HG03520 (cell line): ENCODE measurements around the gene EIF5.
"Not testable (repeated sequence)": the region's sequence is repeated elsewhere in the genome, so short reads cannot be mapped to it uniquely, and the experiment has no call there.

Source experiments
- ATAC-seq: cut with Tn5 transposase; IDR thresholded peaks from one replicate; pipeline ENCODE4 v1.9.1; 2021; ENCODE audit warnings: mild to moderate bottlenecking, moderate library complexity; ENCODE audit not compliant: unreplicated experiment

Gene EIF5

GRCh38 chr14:103332143-103332919 lies 1.7 kb upstream of the EIF5 start:
- no peak for ATAC-seq

- ATAC-seq: peak; percentile 19
Observed at GRCh38 chr14:103334644-103335622, 896 bp downstream of the EIF5 start.

DNA sequence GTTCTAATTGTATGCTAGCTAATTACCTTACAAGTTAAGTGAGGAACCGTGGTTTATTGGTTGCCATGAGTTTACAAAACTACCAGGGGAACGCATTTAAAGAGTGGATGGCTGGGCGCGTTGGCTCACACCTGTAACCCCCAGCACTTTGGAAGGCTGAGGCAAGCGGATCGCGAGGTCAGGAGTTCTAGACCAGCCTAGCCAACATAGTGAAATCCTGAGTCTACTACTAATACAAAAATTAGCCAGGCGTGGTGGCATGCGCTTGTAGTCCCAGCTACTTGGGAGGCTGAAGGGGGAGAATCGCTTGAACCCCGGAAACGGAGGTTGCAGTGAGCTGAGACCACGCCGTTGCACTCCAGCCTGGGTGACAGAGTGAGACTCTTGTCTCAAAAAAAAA lies 2.2 kb downstream of the EIF5 start:
- ATAC-seq: no peak

GRCh38 chr14:103337794-103338193 lies 3.8 kb downstream of the EIF5 start:
- ATAC-seq: no peak

GRCh38 chr14:103339561-103339960 lies 5.5 kb downstream of the EIF5 start:
- no peak for ATAC-seq

- no peak for ATAC-seq
Observed at GRCh38 chr14:103340480-103341212, 6.6 kb downstream of the EIF5 start.

- no peak for ATAC-seq
Observed at GRCh38 chr14:103341250-103342129, 7.5 kb downstream of the EIF5 start.

DNA sequence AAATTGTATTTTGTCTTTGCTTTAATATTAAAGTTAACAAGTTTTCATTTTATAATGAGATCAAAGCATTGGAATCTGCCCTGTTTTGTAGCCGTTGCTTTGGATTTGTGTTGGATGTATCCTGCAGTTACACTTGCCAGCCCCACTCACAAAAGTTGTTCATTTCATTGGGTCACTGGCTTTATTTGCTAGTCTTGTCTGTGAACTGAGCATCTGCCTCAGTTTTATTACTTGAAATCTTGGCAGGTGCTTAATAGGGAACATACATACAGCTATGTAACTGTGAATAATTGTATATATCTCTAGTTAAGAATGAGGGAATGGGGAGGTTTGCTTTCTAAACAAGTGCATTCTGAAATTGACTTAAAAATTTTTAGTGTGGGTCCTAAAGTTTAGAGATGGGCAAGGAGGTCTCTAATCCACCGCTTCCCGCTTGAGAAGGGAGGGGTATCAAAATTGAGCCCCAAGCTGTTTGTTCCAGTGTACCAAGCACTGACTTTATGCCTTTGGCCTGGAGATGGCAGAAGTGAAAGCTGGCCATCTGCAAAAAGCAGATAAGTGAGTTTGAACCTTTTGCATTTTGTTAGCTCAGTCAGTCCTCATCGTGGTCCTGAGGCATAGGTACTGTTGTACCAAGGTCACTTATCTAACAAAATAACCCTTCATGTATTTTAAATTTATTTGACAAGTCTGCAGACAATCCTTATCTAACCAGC lies 9.3 kb downstream of the EIF5 start:
- no peak for ATAC-seq

DNA sequence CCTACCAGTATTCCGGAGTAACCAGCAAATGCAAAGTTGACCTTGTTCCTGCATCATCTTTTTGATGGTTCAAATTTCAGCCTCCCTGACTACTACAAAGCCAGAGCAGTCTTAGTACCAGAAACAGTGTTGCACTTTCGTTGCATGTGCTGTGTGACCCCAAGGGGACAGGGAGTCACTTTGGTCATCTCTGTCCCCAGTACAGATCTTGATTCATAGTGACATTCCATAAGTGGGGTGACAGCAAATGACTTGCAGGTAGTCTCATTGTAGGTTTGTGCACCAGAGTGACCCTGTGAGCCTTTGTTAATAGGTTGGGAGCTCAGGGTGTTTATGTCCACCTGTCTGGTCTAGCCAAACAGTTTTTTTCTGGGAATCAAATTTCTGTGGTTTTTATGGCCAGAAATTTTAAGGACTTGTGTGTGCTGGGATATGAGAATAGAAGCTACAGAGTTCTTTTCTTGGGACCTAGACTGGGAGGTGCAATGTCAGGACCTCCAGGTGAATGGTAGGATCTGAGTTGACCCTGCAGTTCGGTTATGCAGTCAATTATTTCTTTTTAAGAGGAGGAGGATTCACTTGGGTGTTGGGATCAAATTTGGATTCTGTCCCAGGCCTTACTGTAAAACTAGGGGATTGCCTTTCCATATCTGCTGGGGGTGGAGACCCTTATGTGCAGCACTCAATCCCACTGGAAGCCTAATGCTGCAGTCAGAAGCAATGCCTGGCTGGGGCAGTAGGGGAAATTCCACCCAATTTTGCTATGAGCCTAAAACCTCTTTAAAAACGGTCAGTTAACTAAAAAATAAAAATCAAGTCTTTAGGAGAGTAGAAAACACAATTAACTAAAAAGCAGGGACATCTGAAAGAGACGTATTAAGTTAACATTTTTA lies 10.1 kb downstream of the EIF5 start:
- ATAC-seq: no peak

DNA sequence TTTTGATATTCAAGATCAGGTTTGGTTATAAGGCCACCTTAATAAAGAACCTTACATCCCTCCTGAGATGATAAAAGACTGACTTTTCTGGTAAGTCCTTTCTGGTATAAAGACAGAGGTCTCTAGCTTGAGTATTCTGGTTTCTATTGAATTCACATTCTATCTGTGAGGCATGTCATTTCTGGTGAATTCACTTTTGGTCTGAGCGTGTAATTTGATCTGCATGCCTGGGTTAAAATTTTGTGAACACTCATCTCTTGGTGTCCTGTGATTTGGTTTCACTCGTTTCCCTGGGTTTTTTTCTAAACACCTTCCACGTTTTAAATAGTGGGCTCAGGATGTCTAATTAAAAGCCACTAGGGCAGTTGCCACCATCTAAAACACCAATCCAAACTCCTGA lies 12.2 kb downstream of the EIF5 start:
- ATAC-seq: no peak

- no peak for ATAC-seq
Observed at GRCh38 chr14:103347091-103347815, 13.2 kb downstream of the EIF5 start.

- ATAC-seq: no peak
Observed at GRCh38 chr14:103348154-103348553, 14.1 kb downstream of the EIF5 start.

DNA sequence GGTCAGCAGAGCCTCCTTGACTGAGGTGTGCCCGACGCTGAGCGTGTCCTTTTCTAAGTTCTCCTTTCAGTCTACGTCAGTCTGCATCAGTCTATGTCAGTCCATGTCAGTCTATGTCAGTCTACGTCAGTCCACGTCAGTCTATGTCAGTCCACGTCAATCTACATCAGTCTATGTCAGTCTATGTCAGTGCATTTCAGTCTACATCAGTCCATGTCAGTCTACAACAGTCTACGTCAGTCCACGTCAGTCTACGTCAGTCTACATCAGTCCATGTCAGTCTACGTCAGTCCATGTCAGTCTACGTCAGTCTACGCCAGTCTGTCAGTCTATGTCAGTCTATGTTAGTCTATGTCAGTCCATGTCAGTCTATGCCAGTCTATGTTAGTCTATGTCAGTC lies 15.9 kb downstream of the EIF5 start:
- ATAC-seq: no peak

- ATAC-seq: no peak
Observed at GRCh38 chr14:103353362-103353761, 19.3 kb downstream of the EIF5 start.

DNA sequence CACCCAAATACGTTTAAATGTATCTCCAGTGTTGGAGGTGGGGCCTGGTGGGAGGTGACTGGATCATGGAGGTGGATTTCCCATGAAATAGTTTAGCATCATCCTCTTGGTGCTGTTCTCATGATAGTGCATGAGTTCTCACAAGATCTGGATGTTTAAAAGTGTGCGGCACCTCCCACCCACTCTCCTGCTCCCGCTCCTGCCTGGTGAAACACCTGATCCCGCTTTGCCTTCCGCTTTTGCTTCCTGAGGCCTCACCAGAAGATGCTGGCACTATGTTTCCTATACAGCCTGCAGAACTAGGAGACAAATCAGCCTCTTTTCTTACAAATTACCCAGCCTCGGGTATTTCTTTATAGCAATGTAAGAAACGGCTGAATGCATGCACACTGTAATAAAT lies 20.1 kb downstream of the EIF5 start:
- no peak for ATAC-seq

DNA sequence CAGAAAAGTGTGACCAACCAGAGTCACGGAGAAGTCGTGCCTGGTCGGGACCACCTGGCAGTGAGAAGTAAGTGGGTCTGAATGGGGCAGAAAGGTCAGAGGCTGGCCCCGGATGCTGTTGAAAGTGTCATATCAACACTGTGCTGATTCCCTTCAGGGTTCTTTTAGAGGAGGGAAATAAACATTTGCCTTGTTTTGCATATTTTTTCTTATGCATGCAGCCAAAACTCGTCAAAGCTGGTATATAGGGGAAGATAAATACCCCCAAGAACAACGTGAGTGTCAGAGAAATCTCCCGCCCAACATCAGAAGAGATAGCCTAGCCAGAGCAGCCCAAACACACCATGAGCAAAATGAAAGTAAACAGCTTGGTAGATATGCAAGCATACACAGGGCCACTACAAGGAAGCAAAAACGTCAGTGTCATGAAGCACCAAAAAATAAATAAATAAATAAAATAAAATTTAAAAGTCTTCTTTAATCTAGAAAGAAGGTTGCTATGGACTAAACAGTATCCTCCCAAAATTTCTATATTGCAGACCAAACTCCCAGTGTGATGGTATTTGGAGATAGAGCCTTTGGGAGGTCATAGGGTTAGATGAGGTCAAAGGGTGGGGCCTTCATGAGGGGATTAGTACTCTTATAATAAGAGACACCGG lies 22.1 kb downstream of the EIF5 start:
- ATAC-seq: no peak

DNA sequence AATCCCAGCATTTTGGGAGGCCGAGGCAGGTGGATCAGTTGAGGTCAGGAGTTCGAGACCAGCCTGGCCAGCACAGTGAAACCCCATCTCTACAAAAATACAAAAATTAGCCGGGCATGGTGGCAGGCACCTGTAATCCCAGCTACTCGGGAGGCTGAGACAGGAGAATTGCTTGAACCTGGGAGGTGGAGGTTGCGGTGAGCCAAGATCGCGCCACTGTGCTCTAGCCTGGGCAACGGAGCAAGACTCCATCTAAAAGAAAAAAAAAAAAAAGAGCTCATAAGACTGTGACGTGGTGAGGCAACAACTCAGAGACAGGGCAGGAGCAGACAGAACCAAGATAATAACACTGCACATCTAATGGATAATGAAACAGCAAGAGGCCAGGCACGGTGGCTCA lies 23.5 kb downstream of the EIF5 start:
- ATAC-seq: not testable (repeated sequence)
